ENCODE results near the gene EPHB3. TPM values are rescaled to one million over a fixed set of nuclear protein-coding genes. Genes with fewer than 3 reads are reported as not detected.

EPHB3 gene
- total RNA-seq, 2 donors from 2014 or later, result 7.9 to 10.1 TPM

DNA sequence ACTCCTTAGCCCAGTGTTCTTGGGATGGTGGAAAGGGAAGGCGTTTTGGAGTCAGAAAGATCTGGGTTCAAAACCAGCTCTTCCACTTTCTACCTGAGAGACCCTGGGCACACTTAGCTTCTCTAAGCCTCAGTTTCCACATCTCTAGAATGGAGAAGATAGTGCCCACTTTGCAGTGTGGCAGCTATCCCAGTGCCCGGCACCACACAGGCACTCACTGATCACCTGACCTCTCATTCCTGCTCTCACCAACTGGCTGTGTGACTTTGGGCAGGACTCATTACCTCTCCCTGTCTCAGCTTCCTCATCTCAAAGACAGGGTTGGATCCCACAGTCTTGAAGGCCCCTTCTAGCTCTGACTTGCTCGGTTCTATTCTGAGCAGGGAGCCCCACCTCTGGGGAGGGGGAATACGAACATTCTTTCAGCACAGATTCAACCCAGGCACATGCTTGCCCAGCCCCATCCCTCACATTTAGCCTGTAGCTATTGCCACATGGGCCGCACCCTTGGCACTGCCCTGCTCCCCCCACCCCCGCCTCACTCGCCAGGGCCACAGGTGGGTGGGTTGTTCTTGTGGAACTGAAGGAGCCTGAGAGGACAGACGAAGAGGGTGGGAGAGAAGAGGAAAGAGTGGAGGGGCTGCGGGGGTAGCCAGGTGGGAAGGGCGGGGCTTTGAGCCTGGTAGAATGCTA, 39.2 kb downstream of the EPHB3 start:
- Histone ChIP-seq H3K4me1 (peaks cover 41% of the 10 kb centered on the region), H3K4me3 (no peak overlapping the region), H3K27ac (no peak overlapping the region), H3K36me3 (replicated peaks in 1 of 2; ENCODE audit: insufficient read depth in 1 of 2, low read depth in 2 of 2) (no peaks in the 10 kb centered on the region), H3K9me3 (no peaks in the 10 kb centered on the region), H3K27me3 (no peaks in the 10 kb centered on the region)
- 74 to 85% methylated on average over 10 of the region's 10 CpGs for WGBS, 2 donors
- DNase-seq (no peak), ATAC-seq (no peak)
- intact Hi-C loops (cut with DNase I), result no loop called here
- TF ChIP-seq, protein P1, sequence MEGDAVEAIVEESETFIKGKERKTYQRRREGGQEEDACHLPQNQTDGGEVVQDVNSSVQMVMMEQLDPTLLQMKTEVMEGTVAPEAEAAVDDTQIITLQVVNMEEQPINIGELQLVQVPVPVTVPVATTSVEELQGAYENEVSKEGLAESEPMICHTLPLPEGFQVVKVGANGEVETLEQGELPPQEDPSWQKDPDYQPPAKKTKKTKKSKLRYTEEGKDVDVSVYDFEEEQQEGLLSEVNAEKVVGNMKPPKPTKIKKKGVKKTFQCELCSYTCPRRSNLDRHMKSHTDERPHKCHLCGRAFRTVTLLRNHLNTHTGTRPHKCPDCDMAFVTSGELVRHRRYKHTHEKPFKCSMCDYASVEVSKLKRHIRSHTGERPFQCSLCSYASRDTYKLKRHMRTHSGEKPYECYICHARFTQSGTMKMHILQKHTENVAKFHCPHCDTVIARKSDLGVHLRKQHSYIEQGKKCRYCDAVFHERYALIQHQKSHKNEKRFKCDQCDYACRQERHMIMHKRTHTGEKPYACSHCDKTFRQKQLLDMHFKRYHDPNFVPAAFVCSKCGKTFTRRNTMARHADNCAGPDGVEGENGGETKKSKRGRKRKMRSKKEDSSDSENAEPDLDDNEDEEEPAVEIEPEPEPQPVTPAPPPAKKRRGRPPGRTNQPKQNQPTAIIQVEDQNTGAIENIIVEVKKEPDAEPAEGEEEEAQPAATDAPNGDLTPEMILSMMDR (IDR thresholded peaks at IDR 0.05), result no peak
- TF ChIP-seq POLR2A (IDR thresholded peaks at IDR 0.05), result no peak

DNA sequence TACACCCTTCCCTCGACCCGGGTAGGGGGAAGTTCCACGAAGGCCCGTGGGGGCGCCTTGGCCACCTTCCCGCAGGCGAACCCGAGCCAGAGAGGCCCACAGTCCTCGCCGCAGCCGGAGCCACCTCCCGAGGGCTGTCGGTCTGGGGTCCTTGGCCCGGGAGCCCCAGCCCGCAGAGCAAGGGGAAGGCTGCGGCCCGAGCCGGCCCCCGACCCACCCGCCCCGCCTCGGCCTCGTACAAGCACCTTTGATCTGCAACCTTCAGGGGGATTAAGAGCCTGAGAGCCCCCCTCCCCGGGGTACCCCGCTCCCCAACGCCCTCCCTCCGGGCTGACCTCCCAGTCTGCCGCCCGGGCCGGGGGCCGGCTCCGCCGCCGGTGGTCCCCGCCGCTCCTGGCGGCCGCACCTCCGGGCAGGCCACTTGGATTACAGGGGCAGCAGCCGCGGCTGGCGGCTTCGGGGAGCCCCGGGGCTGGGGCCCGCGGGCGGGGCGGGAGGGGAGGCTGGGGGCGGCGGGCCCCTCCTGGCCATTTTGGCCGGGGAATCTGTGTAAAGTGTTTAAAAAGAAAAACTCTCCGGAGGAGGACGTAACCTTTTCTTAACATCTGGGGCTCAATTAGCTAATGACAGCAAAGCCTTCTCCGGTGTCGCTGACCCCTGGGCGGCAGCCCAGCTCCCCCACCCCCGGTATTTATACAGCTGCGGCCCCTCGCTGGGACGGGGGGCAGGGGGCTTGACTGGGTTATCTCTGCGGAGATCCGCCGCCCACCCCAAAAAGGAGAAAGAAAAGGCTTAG, 40.2 kb downstream of the EPHB3 start:
- ATAC-seq (no peak), DNase-seq (no peak)
- Histone ChIP-seq H3K9me3 (no peaks in the 10 kb centered on the region), H3K36me3 (replicated peaks in 1 of 2; ENCODE audit: insufficient read depth in 1 of 2, low read depth in 2 of 2) (no peaks in the 10 kb centered on the region), H3K27ac (no peak overlapping the region), H3K4me3 (no peak overlapping the region), H3K4me1 (peaks cover 41% of the 10 kb centered on the region), H3K27me3 (no peaks in the 10 kb centered on the region)
- intact Hi-C loops (cut with DNase I), result no loop called here
- TF ChIP-seq, protein P1 (IDR thresholded peaks at IDR 0.05), result no peak
- TF ChIP-seq POLR2A (IDR thresholded peaks at IDR 0.05), result no peak
- WGBS, 2 donors, result 40 to 59% methylated on average over 24 to 59 of the region's 63 CpGs

DNA sequence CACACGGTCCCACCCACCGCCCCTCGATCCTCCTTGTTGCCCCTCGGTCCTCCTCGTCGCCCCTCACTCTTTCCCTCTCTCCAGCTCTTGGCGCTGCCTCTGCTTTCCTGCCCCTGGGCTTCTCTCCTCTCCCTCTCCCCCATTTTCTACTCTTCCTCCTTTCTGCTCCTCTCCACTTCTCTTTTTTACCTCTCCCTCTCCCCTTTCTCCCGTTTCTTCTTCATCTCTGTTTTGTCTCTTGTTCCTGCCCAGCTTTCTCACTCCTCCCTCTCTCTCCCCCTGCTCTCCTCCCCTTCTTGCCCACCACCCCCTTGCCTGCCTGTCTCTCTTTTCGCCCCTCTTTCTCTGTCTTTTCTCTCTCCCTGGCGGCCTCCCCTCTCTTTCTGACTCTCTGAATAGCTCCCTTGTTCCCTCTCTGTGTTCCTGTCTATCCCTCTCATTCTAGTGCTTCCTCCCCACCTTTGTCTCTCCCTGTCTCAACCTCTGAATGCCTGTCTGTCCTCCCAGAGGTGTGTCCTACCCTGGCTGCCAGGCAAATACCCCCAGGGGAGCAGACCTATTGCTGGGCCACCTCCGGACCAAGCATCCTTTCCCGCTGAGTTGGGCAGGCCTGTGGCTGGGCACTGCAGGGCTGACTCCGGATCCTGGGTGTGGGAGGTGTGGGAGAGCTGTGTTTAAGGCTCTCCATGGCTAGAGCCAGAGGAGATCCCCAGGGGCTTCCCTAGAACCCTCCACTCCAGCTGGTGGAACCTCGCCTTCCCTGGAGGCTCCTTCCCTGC, 41.0 kb downstream of the EPHB3 start:
- intact Hi-C loops (cut with DNase I), result no loop called here
- DNase-seq, result no peak
- Histone ChIP-seq H3K36me3 (replicated peaks in 1 of 2; ENCODE audit: insufficient read depth in 1 of 2, low read depth in 2 of 2) (no peaks in the 10 kb centered on the region), H3K9me3 (no peaks in the 10 kb centered on the region), H3K4me1 (peaks cover 37% of the 10 kb centered on the region), H3K4me3 (no peak overlapping the region), H3K27me3 (no peaks in the 10 kb centered on the region), H3K27ac (no peak overlapping the region)
- ATAC-seq, result peak; percentile 21
- TF ChIP-seq, protein P1 (IDR thresholded peaks at IDR 0.05), result no peak
- TF ChIP-seq POLR2A (IDR thresholded peaks at IDR 0.05), result no peak
- WGBS, 2 donors, result 41 to 57% methylated on average over 14 of the region's 14 CpGs

DNA sequence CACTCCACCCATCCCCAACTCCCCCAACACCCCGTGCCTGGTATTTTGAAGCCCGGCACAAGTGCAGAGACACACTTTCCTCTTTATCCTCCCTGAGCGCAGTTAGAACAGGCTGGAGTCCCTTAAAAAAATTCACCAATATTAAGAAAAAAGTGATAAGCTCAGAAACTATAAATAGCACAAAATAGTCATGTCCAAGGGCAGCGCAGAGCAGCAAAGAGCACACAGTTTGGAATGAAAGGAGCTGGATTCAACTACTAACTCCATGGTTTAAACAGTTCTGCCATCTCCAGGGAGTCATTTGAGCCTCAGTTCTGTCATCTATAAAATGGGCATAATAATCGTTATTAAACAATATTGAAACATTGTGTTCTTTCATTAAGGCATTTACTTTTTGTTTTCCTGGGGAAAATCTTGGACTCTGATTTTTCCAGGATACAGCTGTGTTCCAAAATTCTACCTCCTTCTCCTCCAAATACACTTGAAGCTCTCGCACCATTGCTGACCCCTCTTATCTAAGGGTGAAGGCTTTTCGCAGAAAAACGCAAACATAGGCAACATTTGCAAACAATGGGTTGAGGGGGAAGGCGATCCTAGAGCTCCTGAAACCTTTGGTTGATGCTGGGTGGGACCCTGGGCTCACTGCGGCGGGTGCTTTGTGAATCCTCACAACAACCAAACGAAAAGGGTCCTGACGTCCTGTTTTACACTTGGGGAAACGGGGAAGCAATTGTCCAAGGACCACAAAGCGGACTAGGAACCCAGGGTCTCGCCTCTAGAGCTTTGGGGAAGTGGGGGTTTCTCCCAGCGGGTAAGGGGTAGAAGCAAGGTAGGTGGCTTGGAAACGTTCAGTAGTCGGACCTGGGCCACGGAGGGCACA, 41.8 kb downstream of the EPHB3 start:
- no peaks in the 10 kb centered on the region for H3K27me3 ChIP-seq
- no peaks in the 10 kb centered on the region for H3K9me3 ChIP-seq
- no peak for TF ChIP-seq POLR2A (IDR thresholded peaks at IDR 0.05)
- TF ChIP-seq, protein P1 (IDR thresholded peaks at IDR 0.05), result no peak
- WGBS, 2 donors, result 49% methylated on average over 19 to 20 of the region's 20 CpGs
- intact Hi-C loops (cut with DNase I), result no loop called here
- DNase-seq (no peak), ATAC-seq (no peak)
- peaks cover 28% of the 10 kb centered on the region for H3K4me1 ChIP-seq
- no peak overlapping the region for H3K4me3 ChIP-seq
- no peak overlapping the region for H3K27ac ChIP-seq
- no peaks in the 10 kb centered on the region for H3K36me3 ChIP-seq (replicated peaks in 1 of 2; ENCODE audit: insufficient read depth in 1 of 2, low read depth in 2 of 2)
